Stimulated activated CD8-positive, alpha-beta memory T cell treated with anti-CD3 and anti-CD28 coated beads, Interleukin-15, amount 100 ng/mL, for 4 hours (primary cell): Measurements from ENCODE around the gene PTGR3.

Source experiments
- DNase-seq, 2 donors: peaks; one replicate each; pipeline ENCODE4 v3.0.0-alpha.2; 2020; ENCODE audit warnings: low read depth in 2 of 2

The PTGR3 gene

DNA sequence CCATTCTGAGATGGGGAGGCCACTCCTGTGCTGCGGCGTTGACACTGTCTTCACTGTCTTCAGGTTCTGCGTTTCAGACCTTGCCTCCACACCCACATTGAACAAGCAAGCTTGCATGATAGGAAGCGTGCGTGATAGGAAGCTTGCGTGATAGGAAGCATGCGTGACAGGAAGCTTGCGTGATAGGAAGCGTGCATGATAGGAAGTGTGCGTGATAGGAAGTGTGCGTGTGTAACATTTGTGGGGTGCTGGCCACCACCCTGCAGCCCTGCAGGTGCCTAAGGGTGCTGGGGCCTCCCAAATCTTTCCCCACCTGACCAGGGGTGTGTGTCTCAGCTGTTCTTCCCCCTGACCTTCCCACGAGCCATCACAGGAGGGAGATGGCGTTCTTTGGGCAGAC, 27.0 kb upstream of the PTGR3 start:
- DNase-seq, result no peak

GRCh38 chr18:75234901-75235300, 26.0 kb upstream of the PTGR3 start:
- no peak for DNase-seq

- no peak for DNase-seq
Measured at GRCh38 chr18:75231053-75231406, 22.1 kb upstream of the PTGR3 start.

DNA sequence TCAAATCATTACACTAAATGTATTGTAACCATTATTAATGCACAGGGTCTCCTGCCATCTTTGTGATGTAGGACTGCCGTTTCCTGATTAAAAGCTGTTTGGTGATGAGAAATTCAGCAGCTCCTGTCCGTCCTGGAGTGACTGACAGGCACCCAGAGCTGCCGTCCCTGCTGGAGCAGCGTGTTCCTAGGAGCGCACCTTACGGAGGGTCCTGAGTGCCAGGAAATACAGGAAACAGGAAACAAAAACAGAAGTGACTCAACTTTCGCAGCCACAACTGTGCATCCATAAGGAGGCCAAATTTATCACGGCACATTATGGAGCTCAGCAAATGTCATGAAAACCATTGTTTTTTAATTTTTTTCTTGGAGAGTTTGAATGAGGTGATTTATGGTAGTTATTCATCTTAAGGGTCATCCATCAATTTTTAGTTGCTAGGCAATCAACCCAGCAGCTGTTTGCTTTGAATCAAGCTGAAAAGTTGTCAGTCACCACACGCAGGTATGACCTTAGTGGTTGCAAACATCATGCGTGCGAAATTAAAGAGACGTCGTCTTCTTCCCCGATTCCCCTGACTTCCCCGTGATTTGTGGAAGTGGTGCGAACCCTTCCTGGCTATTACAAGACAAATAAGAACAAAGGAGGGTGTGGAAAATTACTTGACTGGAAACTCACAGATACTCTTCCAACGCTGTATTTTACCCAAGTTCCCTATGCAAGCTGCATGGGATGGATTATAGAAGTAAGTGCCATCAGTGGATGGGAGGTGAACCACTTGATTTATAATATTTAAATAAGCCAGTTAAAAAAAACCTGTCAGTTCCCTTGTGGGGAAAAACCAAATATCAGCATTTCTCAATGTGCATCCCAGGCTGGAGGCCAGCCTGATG, 21.5 kb upstream of the PTGR3 start:
- no peak for DNase-seq

GRCh38 chr18:75229437-75229836, 20.5 kb upstream of the PTGR3 start:
- no peak for DNase-seq

DNA sequence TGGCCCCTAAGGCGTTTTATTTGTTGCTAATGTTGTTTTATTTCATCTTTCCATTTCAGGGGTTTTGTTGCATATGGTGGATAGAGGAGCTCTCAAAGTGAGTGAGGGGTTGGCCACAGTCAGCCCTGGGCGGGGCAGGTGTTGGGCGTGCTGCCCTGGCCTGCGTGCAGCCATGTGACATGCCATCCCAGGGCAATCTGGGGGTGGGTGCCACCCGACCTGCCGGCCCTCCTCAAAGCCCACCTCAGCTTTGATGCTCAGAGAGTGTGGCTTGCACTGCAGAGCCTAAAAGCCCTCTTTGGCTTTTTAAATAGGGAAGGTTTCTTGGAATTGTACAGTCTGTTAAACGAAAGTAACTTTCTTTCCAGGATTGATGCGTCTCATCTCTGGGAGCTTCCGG, 20.0 kb upstream of the PTGR3 start:
- DNase-seq, result no peak

DNA sequence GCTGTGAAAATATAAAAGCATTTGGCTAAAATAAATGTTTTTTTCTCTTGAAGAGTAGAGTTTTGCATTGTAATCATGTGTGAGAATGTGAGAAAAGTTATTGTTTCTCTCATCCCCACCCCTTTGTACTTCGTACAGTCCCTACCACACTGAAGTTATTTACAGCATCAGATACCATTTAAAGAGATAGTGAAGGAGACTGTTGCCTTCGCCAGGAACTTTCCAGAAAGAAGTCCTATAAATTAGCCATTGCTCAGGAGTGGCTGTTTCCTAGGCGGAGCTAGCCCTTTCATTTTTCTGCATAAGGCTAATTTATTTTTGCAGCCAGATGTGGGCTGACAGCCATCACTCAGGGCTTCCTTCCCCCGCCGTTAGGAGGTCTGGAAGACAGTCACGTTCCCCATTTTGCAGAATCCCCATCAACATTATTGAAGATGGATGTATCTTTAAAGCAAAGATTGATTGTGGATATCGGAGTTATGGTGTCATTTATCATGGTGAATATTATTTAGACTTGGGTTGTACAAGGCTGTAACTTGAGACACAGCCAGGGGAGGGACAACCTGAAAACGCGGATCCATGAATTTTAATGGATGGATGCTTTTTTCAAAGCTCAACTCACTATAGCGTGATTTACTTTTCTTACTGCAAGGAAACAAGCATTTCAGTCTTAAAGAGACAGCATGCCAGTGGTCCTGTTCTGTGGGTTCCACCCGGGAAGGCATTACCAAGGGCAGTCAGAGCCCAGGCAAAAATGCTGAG, 18.8 kb upstream of the PTGR3 start:
- no peak for DNase-seq

DNA sequence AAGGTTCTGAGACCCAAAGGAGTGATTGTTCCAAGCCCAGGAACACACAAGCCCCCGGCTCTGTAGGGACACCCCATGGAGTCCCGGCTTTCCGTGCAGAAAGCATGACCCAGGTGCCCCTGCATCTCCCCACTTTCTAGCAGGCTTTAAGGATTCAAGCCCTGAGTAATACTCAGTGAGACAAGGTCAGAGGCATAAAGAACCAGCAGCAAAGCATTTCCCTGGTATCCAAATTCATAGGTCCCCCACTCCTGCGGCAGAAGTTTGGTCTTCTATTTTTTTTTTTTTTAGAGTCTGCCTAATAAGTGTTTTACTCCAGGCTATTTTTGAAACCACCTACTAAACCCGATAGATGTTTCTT, 18.0 kb upstream of the PTGR3 start:
- DNase-seq, result no peak

- no peak for DNase-seq
Measured at GRCh38 chr18:75226286-75226955, 17.5 kb upstream of the PTGR3 start.

- DNase-seq, result no peak
Measured at GRCh38 chr18:75223687-75224347, 14.9 kb upstream of the PTGR3 start.

GRCh38 chr18:75222407-75222806, 13.5 kb upstream of the PTGR3 start:
- DNase-seq, result no peak

- DNase-seq, result no peak
Measured at GRCh38 chr18:75221897-75222296, 13.0 kb upstream of the PTGR3 start.

- no peak for DNase-seq
Measured at GRCh38 chr18:75221397-75221796, 12.5 kb upstream of the PTGR3 start.

DNA sequence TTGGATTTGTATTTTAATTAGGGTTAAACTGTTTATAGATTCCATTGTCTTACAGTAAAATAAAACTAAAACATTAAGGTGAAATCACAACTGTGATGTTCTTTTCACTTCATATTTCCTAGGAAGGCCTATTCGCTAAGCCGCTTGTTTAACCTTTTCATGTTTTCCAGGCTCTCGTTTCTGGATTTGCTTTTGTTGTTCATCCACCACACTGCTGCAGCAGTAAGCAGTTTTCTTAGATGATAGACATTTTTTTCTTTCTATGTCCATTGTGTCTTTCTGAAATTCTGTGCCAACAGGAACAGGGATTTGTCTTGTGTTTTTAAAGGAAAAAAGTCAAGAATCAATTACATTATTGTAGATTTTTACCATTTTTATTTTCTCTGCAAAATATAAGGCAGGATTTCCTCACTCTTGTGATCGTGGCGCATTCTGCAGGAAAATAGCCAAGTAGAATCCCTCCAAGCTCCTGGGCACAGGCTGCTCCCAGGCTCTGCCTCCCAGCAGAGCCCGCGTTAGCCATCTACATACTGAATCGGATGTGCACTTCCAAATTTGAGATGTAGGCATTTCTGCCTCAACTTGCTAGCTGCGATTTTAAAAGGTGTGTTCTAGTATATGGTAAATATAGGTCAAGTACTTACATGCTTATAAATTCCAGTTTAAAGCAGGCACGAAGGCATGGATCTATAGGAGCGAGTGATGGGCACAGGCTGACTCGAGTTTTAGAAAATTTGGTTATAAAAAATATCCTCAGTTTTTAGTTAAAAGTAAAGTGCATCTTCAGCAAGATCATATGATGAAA, 11.8 kb upstream of the PTGR3 start:
- no peak for DNase-seq

GRCh38 chr18:75219745-75220375, 10.9 kb upstream of the PTGR3 start:
- no peak for DNase-seq

GRCh38 chr18:75218065-75218923, 9.4 kb upstream of the PTGR3 start:
- no peak for DNase-seq

DNA sequence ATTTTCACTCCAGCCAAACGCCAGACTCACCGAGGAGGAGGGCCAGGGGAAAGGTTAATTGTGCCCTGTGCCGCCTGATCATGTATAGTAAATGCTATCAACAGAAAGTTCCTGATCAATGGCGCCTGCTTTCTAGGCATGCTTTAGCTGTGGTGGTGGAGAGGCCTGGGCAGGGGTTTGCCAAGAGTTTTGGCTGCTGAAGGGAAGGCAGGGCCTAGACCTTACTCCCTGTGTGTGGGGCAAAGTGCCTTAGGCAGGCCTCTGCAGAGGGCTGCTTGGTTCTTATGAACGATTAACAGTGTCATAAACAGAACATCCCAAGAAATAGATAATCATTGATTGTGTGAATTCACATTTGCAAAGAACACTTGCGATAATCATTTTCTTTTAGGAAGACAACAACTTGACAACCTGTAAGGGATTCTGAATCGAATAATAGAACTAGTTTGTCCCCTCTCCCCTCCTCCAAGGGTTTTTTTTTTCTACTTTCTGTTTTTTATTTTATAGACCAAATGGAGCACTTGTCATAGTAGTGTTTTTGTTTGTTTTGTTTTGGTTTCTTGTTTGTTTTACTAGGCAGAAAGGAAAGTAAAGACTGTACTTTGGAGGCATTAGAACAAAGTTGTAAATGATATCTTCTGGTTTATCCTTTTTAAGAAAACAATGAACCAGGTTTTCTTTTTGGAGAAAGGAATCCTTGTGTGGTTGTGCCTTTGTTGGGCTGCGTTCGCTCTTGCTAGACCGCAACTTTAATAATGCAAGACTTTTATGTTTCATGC, 8.2 kb upstream of the PTGR3 start:
- DNase-seq, result no peak

DNA sequence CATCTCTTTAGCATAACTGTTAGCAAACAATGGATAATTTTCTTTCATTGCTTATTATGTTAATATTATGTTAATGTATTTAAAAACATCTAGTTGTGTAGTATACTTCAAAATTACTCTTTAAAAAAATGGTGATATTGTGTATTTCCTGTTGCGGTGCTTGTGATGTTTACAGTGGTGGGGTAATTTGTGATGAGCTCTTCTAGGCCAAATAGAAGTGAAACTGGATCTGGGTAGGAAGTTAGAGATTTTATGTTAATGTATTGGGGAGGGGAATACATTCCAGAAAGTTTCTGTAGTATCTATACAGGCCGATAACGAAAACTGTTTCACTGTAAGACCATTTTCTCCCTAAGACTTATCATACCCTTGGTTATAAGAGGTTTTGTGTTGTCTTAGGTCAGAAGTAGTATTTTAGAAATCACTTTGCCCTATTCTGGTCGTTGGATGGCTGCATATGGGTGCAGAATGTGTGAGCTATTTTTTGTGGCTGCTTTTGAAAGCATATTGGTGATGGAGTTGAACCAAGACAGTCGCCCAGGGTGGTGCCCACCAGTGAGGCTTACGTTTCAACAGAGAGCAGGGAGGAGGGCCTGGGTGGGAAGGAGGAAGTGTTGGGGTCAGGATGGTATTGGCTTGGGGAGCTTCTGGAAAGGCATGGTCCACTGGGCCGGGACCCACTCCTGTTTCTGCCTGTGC, 7.4 kb upstream of the PTGR3 start:
- DNase-seq, result no peak
